Measurements from ENCODE around the gene ROR2. TPM values are rescaled to one million over a fixed set of nuclear protein-coding genes. Genes with fewer than 3 reads are reported as not detected.

The ROR2 gene
- polyA plus RNA-seq, 4 donors = 0.54 to 5.6 (median 3.2) TPM; not detected in 1

DNA sequence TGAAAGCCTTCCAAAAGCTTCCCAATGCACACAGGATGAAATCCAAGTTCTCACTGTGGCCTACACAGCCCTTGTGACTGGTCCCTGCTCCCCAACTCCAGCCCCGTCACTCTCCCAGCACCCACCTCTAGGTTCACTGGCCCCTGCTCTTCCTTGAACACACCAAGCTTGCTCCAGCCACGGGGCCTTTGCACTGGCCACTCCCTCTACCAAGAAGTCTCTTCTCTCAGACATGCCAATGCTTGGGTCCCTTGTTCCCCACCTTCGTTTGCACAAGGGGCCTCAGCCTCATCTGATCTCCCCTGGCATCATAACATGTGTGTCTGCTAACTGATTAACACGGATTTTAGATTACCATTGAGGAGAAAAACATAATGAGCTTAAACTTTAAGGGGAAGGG, 56.0 kb downstream of the ROR2 start:
- Histone ChIP-seq H3K4me3 (ENCODE audit: low read depth in 1 of 3, low read length in 3 of 3) (no peak overlapping the region), H3K27ac (ENCODE audit: low read depth in 1 of 3, low read length in 2 of 3) (no peak overlapping the region)

DNA sequence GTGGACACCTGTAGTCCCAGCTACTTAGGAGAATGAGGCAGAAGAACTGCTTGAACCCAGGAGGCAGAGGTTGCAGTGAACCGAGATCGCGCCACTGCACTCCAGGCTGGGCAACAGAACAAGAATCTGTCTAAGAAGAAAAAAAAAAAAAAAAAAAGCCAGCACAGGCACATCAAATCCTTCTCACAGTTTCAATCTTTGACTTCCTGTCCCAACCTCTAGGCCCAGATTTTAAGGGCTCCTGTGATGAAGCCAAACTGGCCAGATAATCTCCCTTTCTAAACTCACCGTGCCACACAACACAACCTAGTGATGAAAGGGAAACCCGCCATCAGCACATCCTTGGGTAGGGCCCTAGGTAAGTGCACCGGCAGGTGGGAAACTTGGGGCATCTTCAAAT, 58.1 kb downstream of the ROR2 start:
- Histone ChIP-seq H3K27me3 (ENCODE audit: control insufficient read depth in 3 of 3, insufficient read depth in 3 of 3, low read length in 3 of 3) (no peaks in the 10 kb centered on the region), H3K27ac (ENCODE audit: low read depth in 1 of 3, low read length in 2 of 3) (no peak overlapping the region), H3K9me3 (ENCODE audit: control insufficient read depth in 2 of 2, insufficient read depth in 1 of 2, low read depth in 1 of 2, low read length in 1 of 2) (no peaks in the 10 kb centered on the region), H3K4me1 (ENCODE audit: control insufficient read depth in 3 of 3, insufficient read depth in 2 of 3, low read depth in 1 of 3, low read length in 2 of 3) (peaks cover 0 to 35% (median 0%) of the 10 kb centered on the region in 3 donors), H3K36me3 (ENCODE audit: control insufficient read depth in 3 of 3, insufficient read depth in 2 of 3, low read depth in 1 of 3, low read length in 3 of 3) (peaks cover 0 to 7% (median 0%) of the 10 kb centered on the region in 3 donors), H3K4me3 (ENCODE audit: low read depth in 1 of 3, low read length in 3 of 3) (no peak overlapping the region)
- FAIRE-seq = no peak
- 83 to 92% (median 88%) methylated on average over 6 of the region's 6 CpGs for WGBS, 3 donors
- DNase-seq = no peak

More for the DNA sequence above, 56.0 kb downstream of the ROR2 start:
- Histone ChIP-seq H3K27me3 (ENCODE audit: control insufficient read depth in 3 of 3, insufficient read depth in 3 of 3, low read length in 3 of 3) (no peaks in the 10 kb centered on the region), H3K4me1 (ENCODE audit: control insufficient read depth in 3 of 3, insufficient read depth in 2 of 3, low read depth in 1 of 3, low read length in 2 of 3) (peaks cover 0 to 35% (median 0%) of the 10 kb centered on the region in 3 donors), H3K36me3 (ENCODE audit: control insufficient read depth in 3 of 3, insufficient read depth in 2 of 3, low read depth in 1 of 3, low read length in 3 of 3) (peaks cover 0 to 15% (median 0%) of the 10 kb centered on the region in 3 donors), H3K9me3 (ENCODE audit: control insufficient read depth in 2 of 2, insufficient read depth in 1 of 2, low read depth in 1 of 2, low read length in 1 of 2) (no peaks in the 10 kb centered on the region)
- FAIRE-seq (no peak), DNase-seq (no peak)
- WGBS, 3 donors = 59 to 69% (median 67%) methylated on average over 4 of the region's 4 CpGs

GRCh38 chr9:91890662-91891061, 59.4 kb downstream of the ROR2 start:
- no peak for FAIRE-seq
- H3K27ac ChIP-seq (ENCODE audit: low read depth in 1 of 3, low read length in 2 of 3) = no peak overlapping the region

DNA sequence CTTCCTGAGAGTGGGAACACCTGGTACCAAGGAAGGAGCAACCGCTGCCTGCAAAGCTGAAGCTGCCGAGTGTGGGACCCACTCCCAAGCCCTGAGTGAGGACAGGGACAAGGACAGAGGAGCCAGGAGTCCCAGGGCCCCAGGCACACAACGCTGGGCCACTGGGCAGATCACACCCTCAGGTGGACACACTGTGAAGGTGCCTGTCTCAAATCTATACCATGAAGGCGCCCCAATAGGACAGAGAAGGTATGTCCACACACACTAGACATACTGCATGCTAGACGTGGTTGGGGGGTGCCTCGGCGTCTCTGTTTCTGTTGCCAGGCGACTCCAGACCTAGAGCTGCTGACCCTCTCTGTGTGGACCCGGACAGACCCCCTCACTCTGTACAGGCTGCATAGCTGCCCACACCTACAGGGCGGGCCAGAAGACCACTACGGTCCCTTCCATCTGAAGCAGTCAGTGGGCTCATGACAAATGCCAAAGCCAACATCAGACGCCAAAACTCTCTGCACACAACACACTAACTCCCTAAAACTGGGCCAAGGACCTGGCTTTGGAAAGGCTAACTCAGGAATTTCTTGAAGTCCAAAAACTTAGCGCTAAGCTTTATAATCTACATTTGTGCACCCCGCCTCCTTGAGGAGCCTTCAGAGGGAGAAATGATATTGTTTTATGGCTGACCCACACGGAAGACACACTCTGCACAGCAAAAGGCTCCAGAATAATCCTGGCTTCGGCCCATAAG, 60.7 kb downstream of the ROR2 start:
- Histone ChIP-seq H3K9me3 (ENCODE audit: control insufficient read depth in 2 of 2, insufficient read depth in 1 of 2, low read depth in 1 of 2, low read length in 1 of 2) (no peaks in the 10 kb centered on the region), H3K4me3 (ENCODE audit: low read depth in 1 of 3, low read length in 3 of 3) (no peak overlapping the region), H3K27me3 (ENCODE audit: control insufficient read depth in 3 of 3, insufficient read depth in 3 of 3, low read length in 3 of 3) (no peaks in the 10 kb centered on the region), H3K27ac (ENCODE audit: low read depth in 1 of 3, low read length in 2 of 3) (peak overlapping the region in 1 of 3 donors; percentile 2), H3K4me1 (ENCODE audit: control insufficient read depth in 3 of 3, insufficient read depth in 2 of 3, low read depth in 1 of 3, low read length in 2 of 3) (peaks cover 0 to 40% (median 0%) of the 10 kb centered on the region in 3 donors), H3K36me3 (ENCODE audit: control insufficient read depth in 3 of 3, insufficient read depth in 2 of 3, low read depth in 1 of 3, low read length in 3 of 3) (peaks cover 0 to 7% (median 0%) of the 10 kb centered on the region in 3 donors)
- FAIRE-seq (no peak), DNase-seq (no peak)
- 81 to 83% (median 83%) methylated on average over 16 of the region's 16 CpGs for WGBS, 3 donors

More at GRCh38 chr9:91890662-91891061, 59.4 kb downstream of the ROR2 start:
- H3K9me3 ChIP-seq (ENCODE audit: control insufficient read depth in 2 of 2, insufficient read depth in 1 of 2, low read depth in 1 of 2, low read length in 1 of 2) = no peaks in the 10 kb centered on the region
- no peak for DNase-seq
- no peaks in the 10 kb centered on the region for H3K27me3 ChIP-seq (ENCODE audit: control insufficient read depth in 3 of 3, insufficient read depth in 3 of 3, low read length in 3 of 3)
- 68 to 79% (median 72%) methylated on average over 3 of the region's 3 CpGs for WGBS, 3 donors
- H3K4me1 ChIP-seq (ENCODE audit: control insufficient read depth in 3 of 3, insufficient read depth in 2 of 3, low read depth in 1 of 3, low read length in 2 of 3) = peaks cover 0 to 32% (median 0%) of the 10 kb centered on the region in 3 donors
- peaks cover 0 to 7% (median 0%) of the 10 kb centered on the region in 3 donors for H3K36me3 ChIP-seq (ENCODE audit: control insufficient read depth in 3 of 3, insufficient read depth in 2 of 3, low read depth in 1 of 3, low read length in 3 of 3)
- no peak overlapping the region for H3K4me3 ChIP-seq (ENCODE audit: low read depth in 1 of 3, low read length in 3 of 3)

DNA sequence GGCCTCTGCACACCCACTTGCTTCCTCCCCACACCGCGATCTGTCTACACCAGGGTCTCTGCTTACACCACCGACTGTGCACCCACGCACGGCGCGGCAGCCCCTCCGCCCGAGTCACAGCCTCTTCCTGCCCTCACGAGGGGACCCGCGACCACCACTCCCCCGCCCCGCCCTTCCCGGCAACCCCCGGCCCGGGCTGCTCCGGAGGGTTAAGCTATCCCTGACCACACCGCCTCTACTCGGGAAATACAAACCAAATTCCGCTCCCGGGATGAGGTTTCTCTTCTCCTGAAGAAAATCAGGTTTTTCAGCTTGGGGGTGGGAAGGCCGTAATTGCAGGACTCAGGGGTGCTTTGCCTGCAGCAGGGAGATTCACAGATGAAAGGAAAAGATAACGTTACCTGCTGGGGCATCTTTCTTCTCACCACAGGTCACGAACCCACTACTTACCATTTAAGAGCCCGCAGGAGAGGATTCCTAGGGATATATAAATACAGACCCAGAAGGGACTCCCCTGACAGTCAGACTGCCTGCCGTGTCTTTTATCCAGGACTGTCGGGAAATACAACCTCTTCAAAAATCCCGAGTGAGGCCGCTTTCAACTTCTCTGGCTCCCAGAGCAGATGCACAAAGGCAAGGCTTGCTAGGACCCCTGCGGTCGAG, 63.5 kb downstream of the ROR2 start:
- Histone ChIP-seq H3K27me3 (ENCODE audit: control insufficient read depth in 3 of 3, insufficient read depth in 3 of 3, low read length in 3 of 3) (no peaks in the 10 kb centered on the region), H3K9me3 (ENCODE audit: control insufficient read depth in 2 of 2, insufficient read depth in 1 of 2, low read depth in 1 of 2, low read length in 1 of 2) (no peaks in the 10 kb centered on the region), H3K27ac (ENCODE audit: low read depth in 1 of 3, low read length in 2 of 3) (no peak overlapping the region), H3K36me3 (ENCODE audit: control insufficient read depth in 3 of 3, insufficient read depth in 2 of 3, low read depth in 1 of 3, low read length in 3 of 3) (peaks cover 0 to 10% (median 0%) of the 10 kb centered on the region in 3 donors), H3K4me3 (ENCODE audit: low read depth in 1 of 3, low read length in 3 of 3) (no peak overlapping the region), H3K4me1 (ENCODE audit: control insufficient read depth in 3 of 3, insufficient read depth in 2 of 3, low read depth in 1 of 3, low read length in 2 of 3) (peaks cover 0 to 40% (median 0%) of the 10 kb centered on the region in 3 donors)
- DNase-seq (no peak), FAIRE-seq (no peak)
- WGBS, 3 donors = 77 to 91% (median 86%) methylated on average over 30 to 32 of the region's 32 CpGs

GRCh38 chr9:91885746-91886413, 64.1 kb downstream of the ROR2 start:
- 85 to 96% (median 87%) methylated on average over 22 of the region's 22 CpGs for WGBS, 3 donors
- FAIRE-seq (no peak), DNase-seq (no peak)
- H3K9me3 ChIP-seq (ENCODE audit: control insufficient read depth in 2 of 2, insufficient read depth in 1 of 2, low read depth in 1 of 2, low read length in 1 of 2) = no peaks in the 10 kb centered on the region
- H3K36me3 ChIP-seq (ENCODE audit: control insufficient read depth in 3 of 3, insufficient read depth in 2 of 3, low read depth in 1 of 3, low read length in 3 of 3) = peaks cover 0 to 10% (median 0%) of the 10 kb centered on the region in 3 donors
- H3K4me3 ChIP-seq (ENCODE audit: low read depth in 1 of 3, low read length in 3 of 3) = no peak overlapping the region
- H3K27ac ChIP-seq (ENCODE audit: low read depth in 1 of 3, low read length in 2 of 3) = no peak overlapping the region
- peaks cover 0 to 40% (median 0%) of the 10 kb centered on the region in 3 donors for H3K4me1 ChIP-seq (ENCODE audit: control insufficient read depth in 3 of 3, insufficient read depth in 2 of 3, low read depth in 1 of 3, low read length in 2 of 3)
- no peaks in the 10 kb centered on the region for H3K27me3 ChIP-seq (ENCODE audit: control insufficient read depth in 3 of 3, insufficient read depth in 3 of 3, low read length in 3 of 3)

DNA sequence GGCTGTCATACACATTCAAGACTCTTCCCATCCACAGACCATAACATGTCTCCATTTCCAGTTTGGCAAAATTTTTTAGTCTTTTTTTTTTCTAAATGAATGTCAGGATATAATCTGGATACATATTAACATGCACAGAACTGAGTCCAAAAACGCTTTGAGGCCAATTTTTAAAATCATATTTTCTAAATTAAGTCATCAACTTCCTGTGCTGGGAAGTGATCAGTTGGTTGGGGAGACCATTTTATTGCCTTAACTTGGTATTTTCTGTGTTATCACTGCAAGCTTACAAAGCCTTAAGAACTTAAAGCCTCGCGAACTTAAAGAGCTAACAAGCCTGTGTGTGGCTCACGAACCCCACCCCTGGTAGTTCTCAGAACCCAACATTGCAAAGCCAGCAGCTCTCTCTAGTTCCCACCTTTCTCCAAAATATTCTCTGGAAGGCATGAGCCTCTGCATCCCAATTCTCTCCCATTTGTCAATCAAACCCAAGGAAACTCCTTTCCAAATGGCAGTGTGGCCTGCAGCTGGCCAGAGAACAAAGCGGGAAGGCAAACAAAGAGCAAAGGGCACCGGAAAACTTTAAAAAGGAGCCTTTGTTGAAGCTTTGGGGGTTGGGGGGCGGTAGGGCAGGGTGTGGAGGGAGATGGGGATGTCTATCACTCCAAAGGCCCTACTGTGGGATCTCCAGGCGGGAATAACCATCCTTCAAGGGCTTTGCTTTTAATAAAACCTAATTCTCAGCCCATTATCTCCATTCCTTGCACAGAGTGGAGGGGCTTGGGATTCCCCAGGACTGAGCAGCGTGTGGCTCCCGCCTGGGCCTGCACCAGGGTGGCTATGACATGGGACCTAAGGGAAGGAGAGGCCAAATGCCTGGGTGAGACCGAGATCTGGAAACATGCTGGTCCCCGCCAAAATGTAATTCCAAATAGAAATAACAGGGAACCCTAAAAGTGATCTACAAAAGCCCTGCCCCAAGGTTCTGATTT, 65.0 kb downstream of the ROR2 start:
- Histone ChIP-seq H3K9me3 (ENCODE audit: control insufficient read depth in 2 of 2, insufficient read depth in 1 of 2, low read depth in 1 of 2, low read length in 1 of 2) (no peaks in the 10 kb centered on the region), H3K4me1 (ENCODE audit: control insufficient read depth in 3 of 3, insufficient read depth in 2 of 3, low read depth in 1 of 3, low read length in 2 of 3) (peaks cover 0 to 40% (median 0%) of the 10 kb centered on the region in 3 donors), H3K4me3 (ENCODE audit: low read depth in 1 of 3, low read length in 3 of 3) (no peak overlapping the region), H3K27ac (ENCODE audit: low read depth in 1 of 3, low read length in 2 of 3) (peak overlapping the region in 2 of 3 donors; percentile 13 to 27), H3K36me3 (ENCODE audit: control insufficient read depth in 3 of 3, insufficient read depth in 2 of 3, low read depth in 1 of 3, low read length in 3 of 3) (peaks cover 0 to 10% (median 0%) of the 10 kb centered on the region in 3 donors), H3K27me3 (ENCODE audit: control insufficient read depth in 3 of 3, insufficient read depth in 3 of 3, low read length in 3 of 3) (no peaks in the 10 kb centered on the region)
- peak in 1 of 2 donors; percentile 35 for DNase-seq
- no peak for FAIRE-seq
- 47 to 60% (median 59%) methylated on average over 12 of the region's 12 CpGs for WGBS, 3 donors

Data from small intestine (tissue), 7 donors.